H1 (cell line): ENCODE results near the gene STARD13. TPM values are rescaled to one million over a fixed set of nuclear protein-coding genes. Genes with fewer than 3 reads are reported as not detected.

Source experiments
- CTCF ChIA-PET: fragments of 300-600 bp; sonication (Branson Sonifier 250); formaldehyde crosslinking; loops from one replicate; lab custom pipeline; 2021; ENCODE audit not compliant: partially characterized antibody; lab: Charles Lee
- POLR2A ChIA-PET: fragments of 300-600 bp; sonication (Branson Sonifier 250); formaldehyde crosslinking; loops from one replicate; lab custom pipeline; 2021; ENCODE audit warnings: inconsistent platforms; ENCODE audit not compliant: partially characterized antibody; lab: Charles Lee
- DNase-seq, 2 experiments: peaks; one replicate each; pipeline versions ENCODE4 v3.0.0 to v3.0.0-alpha.2; 2010 to 2022; ENCODE audit warnings: low spot score in 2 of 2, low read depth in 1 of 2, mixed read lengths in 1 of 2
- FAIRE-seq: peaks from 2 replicates; lab custom pipeline; 2011; peaks lifted over from hg19 to GRCh38; lab: Jason Lieb, UNC
- H2AFZ ChIP-seq: 2 replicates; pipeline ENCODE4 v1.8.1; 2012; ENCODE audit warnings: low read length, inconsistent platforms
- H2AK5ac ChIP-seq: 2 replicates; pipeline ENCODE4 v1.6.1; 2013; ENCODE audit warnings: low read depth, low read length
- H2BK120ac ChIP-seq: replicated peaks from 2 replicates; pipeline ENCODE3; 2013; ENCODE audit warnings: low read depth, low read length, inconsistent platforms
- H2BK12ac ChIP-seq: 2 replicates; pipeline ENCODE4 v1.6.1; 2013; ENCODE audit warnings: low read depth, low read length
- H2BK15ac ChIP-seq: 2 replicates; pipeline ENCODE4 v1.6.1; 2013; ENCODE audit warnings: low read length
- H2BK20ac ChIP-seq: 2 replicates; pipeline ENCODE4 v1.6.1; 2013; ENCODE audit warnings: low read length
- H2BK5ac ChIP-seq: 2 replicates; pipeline ENCODE4 v1.6.1; 2013; ENCODE audit warnings: low read depth, low read length
- H3K14ac ChIP-seq: 2 replicates; pipeline ENCODE4 v1.6.1; 2013; ENCODE audit warnings: inconsistent platforms; ENCODE audit not compliant: insufficient read length
- H3K18ac ChIP-seq: 2 replicates; pipeline ENCODE4 v1.6.1; 2013; ENCODE audit warnings: low read length; ENCODE audit errors: extremely low read depth
- H3K23ac ChIP-seq: 2 replicates; pipeline ENCODE4 v1.6.1; 2013; ENCODE audit warnings: inconsistent platforms; ENCODE audit not compliant: insufficient read length
- H3K23me2 ChIP-seq: 2 replicates; pipeline ENCODE4 v1.6.1; 2013; ENCODE audit warnings: low read depth, low read length
- H3K27ac ChIP-seq: 2 replicates; pipeline ENCODE4 v1.6.1; 2011; ENCODE audit warnings: low read depth, low read length, inconsistent platforms
- H3K27me3 ChIP-seq, 4 experiments: replicated peaks in 1 of 4; 1 replicate in 1 of 4; 2 replicates in 3 of 4; pipeline versions ENCODE4 v1.6.1 to v1.8.1; 2011 to 2013; ENCODE audit warnings: low read length in 3 of 4, mild to moderate bottlenecking in 3 of 4, inconsistent platforms in 2 of 4, mixed read lengths in 2 of 4, moderate library complexity in 1 of 4; ENCODE audit not compliant: control insufficient read depth in 3 of 4, insufficient read depth in 3 of 4; ENCODE audit errors: extremely low read depth in 1 of 4
- H3K36me3 ChIP-seq, 4 experiments: 2 replicates each; pipeline versions ENCODE4 v1.6.1 to v1.8.1; 2011 to 2013; ENCODE audit warnings: mild to moderate bottlenecking in 4 of 4, low read length in 3 of 4, moderate library complexity in 2 of 4, control low read depth in 1 of 4, inconsistent platforms in 1 of 4; ENCODE audit not compliant: insufficient read depth in 4 of 4, control insufficient read depth in 2 of 4
- H3K4ac ChIP-seq: replicated peaks from 2 replicates; pipeline ENCODE3; 2013; ENCODE audit warnings: low read length, low read depth, mixed read lengths, inconsistent platforms; ENCODE audit not compliant: insufficient read length
- H3K4me1 ChIP-seq, 4 experiments: replicated peaks in 1 of 4; 1 replicate in 1 of 4; 2 replicates in 3 of 4; pipeline versions ENCODE4 v1.6.1 to v1.8.1; 2011 to 2013; ENCODE audit warnings: low read length in 3 of 4, inconsistent platforms in 2 of 4, mixed read lengths in 1 of 4; ENCODE audit not compliant: insufficient read depth in 4 of 4, control insufficient read depth in 3 of 4
- H3K4me2 ChIP-seq, 2 experiments: 2 replicates each; pipeline versions ENCODE4 v1.6.1 to v1.8.1; 2011 to 2013; ENCODE audit warnings: low read depth in 2 of 2, low read length in 2 of 2, control low read depth in 1 of 2, inconsistent platforms in 1 of 2, mild to moderate bottlenecking in 1 of 2; ENCODE audit not compliant: insufficient read depth in 1 of 2
- H3K4me3 ChIP-seq, 4 experiments: fragments of 200-600, 300-600 bp in 1 of 4; sonication (generic), shearing (Covaris generic), sonication (Bioruptor Twin) in 1 of 4; 2 replicates each; pipeline versions ENCODE4 v1.5.1 to v1.8.1; 2011 to 2016; ENCODE audit warnings: low read length in 4 of 4, low read depth in 3 of 4, control low read depth in 2 of 4, inconsistent platforms in 2 of 4, mild to moderate bottlenecking in 2 of 4, mixed read lengths in 1 of 4, moderate library complexity in 1 of 4; ENCODE audit not compliant: insufficient read depth in 2 of 4; ENCODE audit errors: extremely low read depth in 1 of 4
- H3K56ac ChIP-seq: replicated peaks from 2 replicates; pipeline ENCODE3; 2013; ENCODE audit warnings: low read depth, mild to moderate bottlenecking, mixed read lengths, low read length, inconsistent platforms; ENCODE audit not compliant: insufficient read length
- H3K79me1 ChIP-seq: 2 replicates; pipeline ENCODE4 v1.6.1; 2013; ENCODE audit warnings: low read depth, low read length, control low read depth
- H3K79me2 ChIP-seq, 2 experiments: 2 replicates each; pipeline versions ENCODE4 v1.6.1 to v1.8.1; 2012 to 2013; ENCODE audit warnings: low read length in 2 of 2, mild to moderate bottlenecking in 2 of 2, inconsistent platforms in 1 of 2; ENCODE audit not compliant: insufficient read depth in 2 of 2, control insufficient read depth in 1 of 2
- H3K9ac ChIP-seq, 4 experiments: replicated peaks in 1 of 4; 1 replicate in 1 of 4; 2 replicates in 3 of 4; pipeline versions ENCODE4 v1.6.1 to v1.8.1; 2011 to 2013; ENCODE audit warnings: low read depth in 3 of 4, low read length in 3 of 4, control low read depth in 2 of 4, mild to moderate bottlenecking in 2 of 4, moderate library complexity in 2 of 4, inconsistent platforms in 1 of 4; ENCODE audit errors: extremely low read depth in 1 of 4
- H3K9me3 ChIP-seq, 2 experiments: 2 replicates each; pipeline versions ENCODE4 v1.6.1 to v1.8.1; 2012 to 2013; ENCODE audit warnings: mild to moderate bottlenecking in 2 of 2, moderate library complexity in 2 of 2, control low read depth in 1 of 2, inconsistent platforms in 1 of 2, low read depth in 1 of 2, low read length in 1 of 2, mixed read lengths in 1 of 2; ENCODE audit not compliant: insufficient read depth in 2 of 2
- H4K20me1 ChIP-seq, 2 experiments: replicated peaks in 1 of 2; 2 replicates each; pipeline versions ENCODE3 to v1.8.1; 2011 to 2013; ENCODE audit warnings: inconsistent platforms in 2 of 2, low read length in 2 of 2, mild to moderate bottlenecking in 1 of 2; ENCODE audit not compliant: insufficient read depth in 2 of 2, control insufficient read depth in 1 of 2
- H4K5ac ChIP-seq: 2 replicates; pipeline ENCODE4 v1.6.1; 2013; ENCODE audit warnings: low read length, low read depth, mixed read lengths, inconsistent platforms; ENCODE audit not compliant: insufficient read length
- H4K8ac ChIP-seq: 2 replicates; pipeline ENCODE4 v1.8.0; 2013; ENCODE audit warnings: mild to moderate bottlenecking, moderate library complexity, low read length, inconsistent platforms; ENCODE audit not compliant: insufficient read depth; ENCODE audit errors: extremely low read depth
- H4K91ac ChIP-seq: replicated peaks from 2 replicates; pipeline ENCODE3; 2013; ENCODE audit warnings: low read length, mixed read lengths, inconsistent platforms; ENCODE audit not compliant: insufficient read length
- FOSL1 ChIP-seq: IDR thresholded peaks from 2 replicates; pipeline ENCODE4 v1.6.1; 2011; ENCODE audit warnings: mild to moderate bottlenecking, low read depth, low read length, moderate library complexity; ENCODE audit not compliant: insufficient read depth
- RXRA ChIP-seq: IDR thresholded peaks from 2 replicates; pipeline ENCODE4 v1.6.1; 2011; ENCODE audit warnings: low read depth, mild to moderate bottlenecking, low read length, moderate library complexity; ENCODE audit not compliant: insufficient read depth
- WGBS, 2 experiments: shearing (Covaris generic) in 1 of 2; methylation state at CpG; one replicate each; pipeline versions ENCODE4 v1.1.6 to v1.1.7; 2013 to 2015; ENCODE audit warnings: low lambda C conversion rate in 2 of 2, mixed read lengths in 2 of 2, inconsistent platforms in 1 of 2, low coverage in 1 of 2, missing lambda C conversion rate in 1 of 2; ENCODE audit not compliant: insufficient replicate concordance in 2 of 2, insufficient coverage in 1 of 2, insufficient read length in 1 of 2; ENCODE audit errors: extremely low coverage in 1 of 2, missing lambda C conversion rate in 1 of 2; 5-methylcytosine and 5-hydroxymethylcytosine counted together
- polyA plus RNA-seq, 7 experiments: library from polyadenylated mRNA; depleted of rRNA in 3 of 7; stranded (reverse) in 5 of 7; unstranded in 2 of 7; fragments of >200 nt in 5 of 7; fragments of 200-250 nt in 2 of 7; gene quantifications; 1 replicate in 5 of 7; 2 replicates in 1 of 7; 4 replicates in 1 of 7; pipeline versions ENCODE4 v1.2.1 to v1.2.3, GENCODE V29; 2011 to 2013; ENCODE audit warnings: missing spikeins in 2 of 7, mixed read lengths in 2 of 7
- total RNA-seq: library from RNA; stranded (reverse); fragmentation: NEBNext Ultra II Directional; extraction: Animal tissue kit (Norgen Biotek cat#: 25700); gene quantifications from 2 replicates; pipeline ENCODE4 v1.2.1, GENCODE V29; 2021

The STARD13 gene
- total and polyA plus RNA-seq, 2 of the 8 experiments (the other 6 are each of a cell fraction or from before 2014, with no cell fraction given): 0.82 to 2.9 TPM

DNA sequence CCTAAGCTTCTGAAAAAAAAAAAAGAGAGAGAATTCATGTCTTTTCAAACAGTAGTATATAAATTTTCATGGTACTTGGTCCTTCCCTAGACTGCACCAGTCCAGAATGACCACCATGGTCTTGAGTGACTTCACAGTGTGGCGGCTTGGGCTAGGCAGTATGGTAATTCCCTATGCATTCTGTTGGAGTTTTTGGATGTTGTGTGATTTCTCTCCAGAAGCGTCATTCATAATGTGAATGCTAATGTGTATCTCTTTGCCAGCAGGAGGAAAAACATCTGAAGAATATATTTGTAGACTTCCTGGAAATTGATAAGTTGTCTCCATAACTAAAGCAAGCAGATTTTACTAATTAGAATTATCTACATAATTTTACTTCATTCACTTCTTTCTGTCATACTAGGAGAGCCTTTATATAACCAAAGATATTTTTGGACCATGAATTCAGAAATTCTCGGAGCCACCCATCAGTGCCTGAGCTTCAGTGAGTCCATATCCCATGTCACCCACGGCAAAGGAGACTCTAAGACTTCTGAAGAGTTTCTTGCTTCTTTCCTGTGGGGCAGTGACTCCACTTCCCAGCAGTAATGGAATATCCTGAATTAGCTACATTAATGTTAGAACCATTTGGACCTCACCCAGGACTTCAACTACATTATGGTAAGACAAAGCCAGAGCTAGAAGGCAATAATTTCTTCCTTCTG is 8.4 kb downstream of the STARD13 start:
- Histone ChIP-seq H3K14ac (no peak overlapping the region), H4K8ac (no peak overlapping the region), H3K27me3 (no peaks in the 10 kb centered on the region), H3K18ac (no peak overlapping the region), H4K91ac (no peak overlapping the region), H2AFZ (no peak overlapping the region), H2AK5ac (no peak overlapping the region), H3K4ac (no peak overlapping the region), H2BK15ac (no peak overlapping the region), H3K4me1 (peaks cover 0 to 2% (median 0%) of the 10 kb centered on the region in 4 experiments; a peak in 2 of 7 replicates), H3K23ac (no peak overlapping the region), H2BK120ac (no peak overlapping the region), H3K9ac (no peak overlapping the region), H2BK5ac (no peak overlapping the region), H3K4me3 (no peak overlapping the region), H3K23me2 (no peaks in the 10 kb centered on the region), H3K9me3 (no peaks in the 10 kb centered on the region), H3K4me2 (no peak overlapping the region), H3K36me3 (no peaks in the 10 kb centered on the region), H2BK20ac (no peak overlapping the region), H3K27ac (no peak overlapping the region), H2BK12ac (no peak overlapping the region), H4K5ac (no peak overlapping the region), H3K56ac (no peak overlapping the region), H4K20me1 (no peaks in the 10 kb centered on the region), H3K79me2 (no peaks in the 10 kb centered on the region), H3K79me1 (no peaks in the 10 kb centered on the region)
- TF ChIP-seq RXRA: no peak
- no peak for TF ChIP-seq FOSL1
- POLR2A ChIA-PET: no interaction called here
- DNase-seq (no peak), FAIRE-seq (no peak)
- 88% methylated on average over 4 of the region's 4 CpGs; no CpG with 5 or more reads in 1 of the 2 experiments for WGBS, 2 experiments
- CTCF ChIA-PET: no interaction called here
